ENCODE results near the gene TMEM174. TPM values are rescaled to one million over a fixed set of nuclear protein-coding genes. Genes with fewer than 3 reads are reported as not detected.
"Not testable (repeated sequence)": the region's sequence is repeated elsewhere in the genome, so short reads cannot be mapped to it uniquely, and the experiment has no call there.

TMEM174 gene
- total and polyA plus RNA-seq, 5 experiments from 2014 or later = not detected

- DNase-seq, H3K9me3 Mint-ChIP-seq, H3K27ac Mint-ChIP-seq, H3K36me3 Mint-ChIP-seq, H3K4me3 Mint-ChIP-seq, H3K4me1 Mint-ChIP-seq, POLR2A ChIA-PET: not testable (repeated sequence)
- ATAC-seq = peak in 1 of 2 donors; percentile 42
- H3K27me3 Mint-ChIP-seq = peaks cover 35 to 85% (median 61%) of the 10 kb centered on the region in 5 donors
Observed at GRCh38 chr5:73219336-73219735, 46.3 kb downstream of the TMEM174 start.

GRCh38 chr5:73221161-73221560 lies 48.2 kb downstream of the TMEM174 start:
- no peak overlapping the region for H3K27ac Mint-ChIP-seq

GRCh38 chr5:73221726-73222125 lies 48.7 kb downstream of the TMEM174 start:
- Mint-ChIP-seq H3K27ac (no peak overlapping the region), H3K27me3 (peaks cover 27 to 89% (median 52%) of the 10 kb centered on the region in 5 donors), H3K4me3 (no peak overlapping the region), H3K9me3 (peaks cover 0 to 4% (median 0%) of the 10 kb centered on the region in 9 donors), H3K4me1 (no peaks in the 10 kb centered on the region), H3K36me3 (no peaks in the 10 kb centered on the region)
- DNase-seq = no peak
- POLR2A ChIA-PET = no interaction called here
- no peak for ATAC-seq

More at GRCh38 chr5:73221161-73221560, 48.2 kb downstream of the TMEM174 start:
- ATAC-seq (no peak), DNase-seq (no peak)
- Mint-ChIP-seq H3K36me3 (no peaks in the 10 kb centered on the region), H3K4me3 (no peak overlapping the region), H3K4me1 (peaks cover 0 to 4% (median under 1%) of the 10 kb centered on the region in 4 donors), H3K9me3 (peaks cover 0 to 4% (median 0%) of the 10 kb centered on the region in 9 donors), H3K27me3 (peaks cover 28 to 89% (median 51%) of the 10 kb centered on the region in 5 donors)
- POLR2A ChIA-PET = no interaction called here

DNA sequence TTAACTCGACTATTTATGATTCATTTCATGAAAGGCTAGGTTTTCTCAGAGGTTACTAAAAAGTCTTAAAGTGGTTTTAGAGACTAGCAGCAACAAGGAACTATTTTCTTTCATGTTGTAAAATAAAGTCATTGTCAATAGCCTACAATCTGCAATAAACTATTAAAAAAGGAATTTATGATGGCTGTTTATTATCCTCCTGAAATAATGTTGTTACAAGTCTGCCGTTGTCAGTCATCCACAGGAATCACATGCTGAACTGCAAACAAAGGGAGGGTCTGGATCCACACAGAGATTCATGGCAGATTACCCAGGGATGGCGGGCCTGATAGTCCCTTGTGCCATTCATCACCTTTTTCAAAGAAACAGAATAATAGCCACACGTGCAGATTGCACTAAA lies 49.2 kb downstream of the TMEM174 start:
- H3K4me1 Mint-ChIP-seq = no peaks in the 10 kb centered on the region
- no peak for DNase-seq
- H3K27ac Mint-ChIP-seq = no peak overlapping the region
- peaks cover 0 to 4% (median 0%) of the 10 kb centered on the region in 9 donors for H3K9me3 Mint-ChIP-seq
- H3K27me3 Mint-ChIP-seq = peaks cover 24 to 89% (median 51%) of the 10 kb centered on the region in 5 donors
- no peak for ATAC-seq
- POLR2A ChIA-PET = no interaction called here
- no peaks in the 10 kb centered on the region for H3K36me3 Mint-ChIP-seq
- H3K4me3 Mint-ChIP-seq = no peak overlapping the region

Other genes starting within 250 kb of the TMEM174 start
- gene FCHO2, start 217.2 kb upstream of the TMEM174 start, total RNA-seq = 1 to 10 TPM; 4.6 to 6.3 TPM
- 1 to 10 TPM in 1 of 3 donors, under 1 TPM in 2; 0.11 to 1.4 (median 0.60) TPM for gene FCHO2, start 217.2 kb upstream of the TMEM174 start, polyA plus RNA-seq
- gene TMEM171, start 52.6 kb upstream of the TMEM174 start, total RNA-seq = not detected
- gene TMEM171, start 52.6 kb upstream of the TMEM174 start, polyA plus RNA-seq = 1 to 10 TPM in 1 of 3 donors, under 1 TPM in 1, not detected in 1; 0.16 to 5.4 TPM

Measured in naive thymus-derived CD8-positive, alpha-beta T cell (primary cell).